ENCODE data around the gene CACNA1A. TPM values are rescaled to one million over a fixed set of nuclear protein-coding genes. Genes with fewer than 3 reads are reported as not detected.

Gene CACNA1A
- total RNA-seq, 1 donor from 2014 or later = 0.42 TPM

DNA sequence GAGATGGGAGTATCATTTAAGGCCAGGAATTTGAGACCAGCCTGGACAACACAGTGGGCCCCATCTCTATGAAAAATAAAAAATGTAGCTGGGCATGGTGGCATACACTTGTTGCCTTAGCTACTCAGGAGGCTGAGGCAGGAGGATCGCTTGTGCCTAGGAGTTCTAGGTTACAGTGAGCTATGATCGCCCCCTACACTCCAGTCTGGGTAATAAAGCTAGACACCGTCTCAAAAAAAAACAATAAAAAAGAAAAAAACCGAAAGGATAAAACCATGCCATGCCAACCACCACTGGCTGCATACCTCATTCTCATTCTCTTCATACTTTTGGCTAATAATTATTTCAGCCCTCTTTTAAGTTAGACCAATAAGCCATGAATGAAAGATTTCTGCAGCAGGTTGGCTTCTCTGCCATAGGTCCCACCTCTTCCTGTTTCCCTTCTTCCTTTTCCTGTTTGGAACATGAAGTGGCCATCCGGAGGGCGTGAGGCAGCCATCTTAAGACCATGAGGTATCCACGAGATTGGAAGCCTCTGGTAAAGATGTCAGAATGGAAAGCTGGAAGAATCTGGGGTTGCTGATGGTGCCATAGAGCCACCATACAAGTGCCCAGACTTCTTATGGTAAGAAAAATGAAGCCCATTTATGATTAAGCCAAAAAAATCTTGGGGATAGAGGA lies 171.3 kb downstream of the CACNA1A start:
- Mint-ChIP-seq H3K27ac (ENCODE audit: unreplicated experiment) (no peak overlapping the region), H3K4me1 (ENCODE audit: low read depth) (no peaks in the 10 kb centered on the region), H3K4me3 (ENCODE audit: unreplicated experiment) (no peak overlapping the region), H3K9me3 (ENCODE audit: low read depth) (no peaks in the 10 kb centered on the region), H3K36me3 (ENCODE audit: low read depth) (no peaks in the 10 kb centered on the region), H3K27me3 (ENCODE audit: low read depth) (peaks cover 15% of the 10 kb centered on the region)
- no peak for DNase-seq (ENCODE audit: low spot score)
- peak; percentile 24 for TF ChIP-seq CTCF (IDR thresholded peaks at IDR 0.05)

DNA sequence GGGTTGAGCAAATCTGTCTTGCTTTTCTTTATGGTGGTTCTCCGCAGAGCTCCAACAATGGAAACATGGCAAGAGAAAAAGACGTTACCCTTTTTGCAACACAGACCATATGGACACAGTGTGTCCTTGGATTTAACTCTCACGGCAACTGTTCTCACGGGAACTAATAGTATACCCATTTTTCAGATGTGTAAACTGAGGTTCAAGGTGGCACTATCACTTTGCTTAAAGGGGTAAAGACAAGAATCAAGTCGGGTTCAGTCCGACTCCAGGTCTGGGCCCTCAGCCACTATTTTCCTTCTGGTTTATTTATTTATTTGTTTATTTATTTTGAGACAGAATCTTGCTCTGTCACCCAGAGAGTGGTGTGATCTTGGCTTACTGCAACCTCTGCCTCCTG lies 176.0 kb downstream of the CACNA1A start:
- TF ChIP-seq CTCF (IDR thresholded peaks at IDR 0.05) = no peak
- H3K27me3 Mint-ChIP-seq (ENCODE audit: low read depth) = peaks cover 13% of the 10 kb centered on the region
- no peak overlapping the region for H3K27ac Mint-ChIP-seq (ENCODE audit: unreplicated experiment)
- no peaks in the 10 kb centered on the region for H3K9me3 Mint-ChIP-seq (ENCODE audit: low read depth)
- H3K4me1 Mint-ChIP-seq (ENCODE audit: low read depth) = no peaks in the 10 kb centered on the region
- H3K4me3 Mint-ChIP-seq (ENCODE audit: unreplicated experiment) = no peak overlapping the region
- DNase-seq (ENCODE audit: low spot score) = no peak
- no peaks in the 10 kb centered on the region for H3K36me3 Mint-ChIP-seq (ENCODE audit: low read depth)

DNA sequence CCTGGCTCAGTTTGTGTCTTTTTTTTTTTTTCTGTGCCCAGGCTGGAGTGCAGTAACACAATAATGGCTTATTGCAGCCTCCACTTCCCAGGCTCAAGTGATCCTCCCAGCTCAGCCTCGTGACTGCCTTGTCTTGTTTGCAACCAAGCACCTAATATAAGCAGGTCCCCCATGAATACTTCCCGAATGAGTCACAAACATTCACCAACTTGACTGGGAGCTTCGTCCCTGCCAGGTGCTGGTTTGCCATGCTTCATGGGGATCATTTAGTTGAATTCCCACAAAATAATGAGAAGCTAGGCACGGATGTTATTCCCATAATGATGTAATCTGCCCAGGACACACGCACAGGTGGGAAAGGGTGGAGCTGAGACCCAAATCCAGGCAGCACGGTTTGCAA lies 176.5 kb downstream of the CACNA1A start:
- no peak for DNase-seq (ENCODE audit: low spot score)
- Mint-ChIP-seq H3K4me3 (ENCODE audit: unreplicated experiment) (no peak overlapping the region), H3K4me1 (ENCODE audit: low read depth) (no peaks in the 10 kb centered on the region), H3K27ac (ENCODE audit: unreplicated experiment) (no peak overlapping the region), H3K27me3 (ENCODE audit: low read depth) (peaks cover 13% of the 10 kb centered on the region), H3K36me3 (ENCODE audit: low read depth) (no peaks in the 10 kb centered on the region), H3K9me3 (ENCODE audit: low read depth) (no peaks in the 10 kb centered on the region)
- no peak for TF ChIP-seq CTCF (IDR thresholded peaks at IDR 0.05)

GRCh38 chr19:13328241-13328640 lies 178.0 kb downstream of the CACNA1A start:
- no peaks in the 10 kb centered on the region for H3K4me1 Mint-ChIP-seq (ENCODE audit: low read depth)
- H3K9me3 Mint-ChIP-seq (ENCODE audit: low read depth) = peaks cover 5% of the 10 kb centered on the region
- H3K27ac Mint-ChIP-seq (ENCODE audit: unreplicated experiment) = no peak overlapping the region
- no peaks in the 10 kb centered on the region for H3K36me3 Mint-ChIP-seq (ENCODE audit: low read depth)
- H3K4me3 Mint-ChIP-seq (ENCODE audit: unreplicated experiment) = no peak overlapping the region
- TF ChIP-seq CTCF (IDR thresholded peaks at IDR 0.05) = no peak
- H3K27me3 Mint-ChIP-seq (ENCODE audit: low read depth) = peaks cover 13% of the 10 kb centered on the region
- DNase-seq (ENCODE audit: low spot score) = no peak

- no peak for TF ChIP-seq CTCF (IDR thresholded peaks at IDR 0.05)
- H3K4me1 Mint-ChIP-seq (ENCODE audit: low read depth) = no peaks in the 10 kb centered on the region
- peaks cover 13% of the 10 kb centered on the region for H3K27me3 Mint-ChIP-seq (ENCODE audit: low read depth)
- peaks cover 15% of the 10 kb centered on the region for H3K9me3 Mint-ChIP-seq (ENCODE audit: low read depth)
- DNase-seq (ENCODE audit: low spot score) = no peak
- no peaks in the 10 kb centered on the region for H3K36me3 Mint-ChIP-seq (ENCODE audit: low read depth)
- H3K4me3 Mint-ChIP-seq (ENCODE audit: unreplicated experiment) = no peak overlapping the region
- no peak overlapping the region for H3K27ac Mint-ChIP-seq (ENCODE audit: unreplicated experiment)
These were observed 186.8 kb downstream of the CACNA1A start for GRCh38 chr19:13319526-13319925.

Data from chondrocyte (in vitro differentiated cells).